CD4-positive, alpha-beta T cell treated with Interleukin-6 at 100 ng/mL for 8 hours (primary cell): ENCODE data around the gene MRPL38.
"Not testable (repeated sequence)": the region's sequence is repeated elsewhere in the genome, so short reads cannot be mapped to it uniquely, and the experiment has no call there.

Source experiments
- DNase-seq: peaks from one replicate; pipeline ENCODE4 v3.0.0-alpha.2; 2020; ENCODE audit warnings: mixed read lengths, low spot score

MRPL38 gene

GRCh38 chr17:75854101-75854748 is 50.5 kb downstream of the MRPL38 start:
- no peak for DNase-seq

GRCh38 chr17:75853433-75853832 is 51.3 kb downstream of the MRPL38 start:
- no peak for DNase-seq

DNA sequence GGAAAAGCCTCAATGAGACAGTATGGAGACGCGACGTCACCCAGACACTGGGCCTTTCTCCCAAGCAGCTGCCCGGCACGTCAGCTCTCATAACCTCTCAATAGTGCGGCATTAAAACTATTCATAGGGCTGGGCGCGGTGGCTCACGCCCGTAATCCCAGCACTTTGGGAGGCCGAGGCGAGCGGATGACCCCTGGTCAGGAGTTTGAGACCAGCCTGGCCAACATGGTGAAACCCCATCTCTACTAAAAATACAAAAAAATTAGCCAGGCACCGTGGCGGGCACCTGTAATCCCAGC is 53.0 kb downstream of the MRPL38 start:
- DNase-seq = not testable (repeated sequence)

DNA sequence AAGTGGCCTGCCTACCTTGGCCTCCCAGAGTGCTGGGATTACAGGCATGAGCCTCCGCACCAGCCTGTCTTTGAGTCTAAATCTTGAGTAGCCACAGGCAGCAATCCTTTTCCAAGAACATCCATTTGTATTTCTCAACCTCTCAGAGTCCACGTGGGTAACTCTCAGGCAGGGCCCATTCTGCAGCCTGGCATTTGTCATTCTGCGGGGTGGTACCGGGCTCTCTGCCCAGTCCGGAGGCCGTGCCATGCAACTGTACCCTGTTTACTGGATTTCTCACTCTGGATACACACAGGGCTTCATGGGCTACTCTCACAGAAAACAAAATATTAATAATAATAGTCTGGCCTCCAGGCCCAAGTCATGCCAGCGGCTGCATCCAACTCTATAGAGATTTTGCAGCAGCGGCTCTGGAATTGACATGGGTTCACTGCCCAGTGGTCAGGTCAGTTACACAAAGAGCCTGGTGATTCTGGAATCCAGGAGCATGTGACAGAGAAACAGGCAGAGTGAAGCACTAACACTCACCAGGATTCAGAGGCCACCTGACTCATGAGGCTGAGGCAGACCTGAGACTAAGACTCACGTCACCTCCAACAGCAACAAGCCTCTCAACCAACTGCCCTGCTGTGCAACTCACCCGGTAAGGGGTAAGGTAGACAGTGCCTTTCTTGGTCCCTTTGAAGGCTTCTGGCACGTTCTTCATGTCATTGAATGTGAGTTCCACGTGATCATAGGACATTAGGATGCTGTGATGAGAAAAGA is 53.6 kb downstream of the MRPL38 start:
- no peak for DNase-seq

DNA sequence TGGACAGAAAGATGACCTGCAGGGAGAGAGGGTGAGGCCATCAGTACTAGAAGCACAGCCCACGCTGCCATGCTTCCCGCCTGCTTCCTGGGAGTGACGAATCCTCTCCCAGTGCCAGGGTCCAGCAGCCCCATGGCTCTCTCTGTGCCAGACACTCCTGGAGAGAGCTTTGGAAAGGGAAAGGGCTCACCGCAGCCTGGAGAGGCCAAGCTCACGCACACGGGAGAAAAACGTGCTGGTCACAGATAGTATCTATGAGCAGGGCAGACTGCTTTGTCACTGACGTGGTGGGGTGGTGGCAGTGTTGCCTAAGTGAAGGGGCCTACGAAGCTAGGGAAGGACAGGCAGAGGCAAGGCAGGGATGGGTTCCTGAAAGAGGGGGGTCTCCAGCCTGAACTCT is 55.0 kb downstream of the MRPL38 start:
- no peak for DNase-seq

DNA sequence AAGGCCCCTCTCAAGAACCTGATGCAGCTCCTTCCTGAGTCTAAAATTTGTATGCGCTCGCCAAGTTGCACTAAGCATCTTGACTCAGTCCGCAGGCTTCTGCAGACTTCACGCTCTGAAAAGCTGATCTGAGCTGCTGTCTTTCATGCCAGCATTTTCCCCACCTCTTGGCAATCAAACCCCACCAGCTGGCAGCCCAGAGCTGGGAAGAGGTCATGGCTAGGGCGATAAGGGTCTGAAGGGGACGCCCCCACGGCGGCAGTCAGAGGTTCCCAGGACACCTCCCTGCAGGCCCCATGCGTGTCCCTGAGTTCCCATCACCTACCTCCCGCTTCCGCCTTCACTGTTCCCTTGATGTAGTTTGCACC is 55.4 kb downstream of the MRPL38 start:
- DNase-seq = no peak
